ENCODE measurements around the gene DDX43. TPM values are rescaled to one million over a fixed set of nuclear protein-coding genes. Genes with fewer than 3 reads are reported as not detected.

DDX43 gene
- polyA plus RNA-seq, 1 donor from 2014 or later = not detected

DNA sequence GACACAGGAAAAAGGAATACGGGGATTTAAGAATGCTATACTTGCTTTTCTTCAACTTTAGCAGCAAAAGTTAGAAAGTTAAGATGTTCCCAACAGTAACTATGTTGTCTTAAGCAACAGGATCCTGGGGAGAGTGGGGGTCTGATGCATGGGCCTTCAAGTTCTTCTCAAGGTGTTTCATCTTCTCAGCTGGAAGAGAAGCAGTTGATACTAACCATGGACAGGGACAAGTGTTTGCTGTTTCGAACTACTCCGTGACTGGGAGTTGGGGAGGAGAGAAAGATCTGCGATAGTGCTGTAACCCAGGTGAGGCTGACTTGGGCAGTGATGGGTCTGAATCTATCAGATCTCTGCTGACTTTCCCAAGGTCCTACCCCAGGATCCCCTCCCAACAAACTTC lies 26.0 kb upstream of the DDX43 start (continued):
- no peak for TF ChIP-seq MXI1 (conservative IDR thresholded peaks at IDR 0.05; ENCODE audit: poor library complexity, severe bottlenecking)

DNA sequence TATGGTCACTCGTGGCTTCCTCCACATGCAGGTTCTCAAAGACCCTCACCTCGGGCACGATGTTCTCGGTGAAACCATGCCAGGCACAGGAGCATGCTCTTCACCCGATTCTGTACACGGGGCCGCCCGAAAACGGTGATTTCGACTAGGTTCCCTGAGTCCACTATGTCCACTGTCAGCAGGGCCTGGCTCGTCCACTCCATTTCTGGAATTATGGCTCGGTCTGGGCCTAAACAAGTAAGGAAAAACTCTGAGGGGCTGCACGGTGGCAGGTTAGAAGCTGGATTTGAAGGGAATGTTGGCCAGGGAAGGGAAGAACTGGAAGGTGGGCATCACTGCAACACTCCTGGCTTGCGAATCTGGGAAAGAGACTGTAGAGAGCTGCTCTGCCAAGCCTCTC lies 25.5 kb upstream of the DDX43 start:
- Histone ChIP-seq H3F3A (ENCODE audit: insufficient read depth, low read length, poor library complexity, severe bottlenecking) (no peaks in the 10 kb centered on the region), H3K4me3 (ENCODE audit: low read length) (no peak overlapping the region), H3K9me3 (ENCODE audit: low read length) (no peaks in the 10 kb centered on the region), H3K36me3 (ENCODE audit: insufficient read depth, low read length) (no peaks in the 10 kb centered on the region), H3K9ac (ENCODE audit: low read length) (no peak overlapping the region), H3K9me2 (ENCODE audit: insufficient read depth, low read length) (no peaks in the 10 kb centered on the region), H3K27ac (ENCODE audit: low read length) (no peak overlapping the region), H2AFZ (ENCODE audit: low read depth, low read length) (no peak overlapping the region), H3K27me3 (ENCODE audit: insufficient read depth, low read depth, low read length) (no peaks in the 10 kb centered on the region), H3K4me2 (ENCODE audit: low read length) (no peak overlapping the region), H3K79me2 (replicated peaks; ENCODE audit: insufficient read depth, low read length) (no peaks in the 10 kb centered on the region), H4K20me1 (ENCODE audit: insufficient read depth) (no peaks in the 10 kb centered on the region)
- TF ChIP-seq SMC3 (conservative IDR thresholded peaks at IDR 0.05; ENCODE audit: poor library complexity) (no peak), TAF1 (IDR thresholded peaks at IDR 0.05; ENCODE audit: low read depth) (no peak), POLR2AphosphoS5 (IDR thresholded peaks at IDR 0.05) (no peak), RAD21 (conservative IDR thresholded peaks at IDR 0.05) (no peak), EP300 (conservative IDR thresholded peaks at IDR 0.05; ENCODE audit: poor library complexity, severe bottlenecking) (no peak), MXI1 (conservative IDR thresholded peaks at IDR 0.05; ENCODE audit: poor library complexity, severe bottlenecking) (no peak), EZH2 (IDR thresholded peaks at IDR 0.05; ENCODE audit: borderline replicate concordance, insufficient read depth, low read length, poor library complexity, severe bottlenecking) (no peak)
- TF ChIP-seq, protein P1, sequence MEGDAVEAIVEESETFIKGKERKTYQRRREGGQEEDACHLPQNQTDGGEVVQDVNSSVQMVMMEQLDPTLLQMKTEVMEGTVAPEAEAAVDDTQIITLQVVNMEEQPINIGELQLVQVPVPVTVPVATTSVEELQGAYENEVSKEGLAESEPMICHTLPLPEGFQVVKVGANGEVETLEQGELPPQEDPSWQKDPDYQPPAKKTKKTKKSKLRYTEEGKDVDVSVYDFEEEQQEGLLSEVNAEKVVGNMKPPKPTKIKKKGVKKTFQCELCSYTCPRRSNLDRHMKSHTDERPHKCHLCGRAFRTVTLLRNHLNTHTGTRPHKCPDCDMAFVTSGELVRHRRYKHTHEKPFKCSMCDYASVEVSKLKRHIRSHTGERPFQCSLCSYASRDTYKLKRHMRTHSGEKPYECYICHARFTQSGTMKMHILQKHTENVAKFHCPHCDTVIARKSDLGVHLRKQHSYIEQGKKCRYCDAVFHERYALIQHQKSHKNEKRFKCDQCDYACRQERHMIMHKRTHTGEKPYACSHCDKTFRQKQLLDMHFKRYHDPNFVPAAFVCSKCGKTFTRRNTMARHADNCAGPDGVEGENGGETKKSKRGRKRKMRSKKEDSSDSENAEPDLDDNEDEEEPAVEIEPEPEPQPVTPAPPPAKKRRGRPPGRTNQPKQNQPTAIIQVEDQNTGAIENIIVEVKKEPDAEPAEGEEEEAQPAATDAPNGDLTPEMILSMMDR (IDR thresholded peaks at IDR 0.05; ENCODE audit: poor library complexity, severe bottlenecking) = no peak
- TF ChIP-seq, protein P2, sequence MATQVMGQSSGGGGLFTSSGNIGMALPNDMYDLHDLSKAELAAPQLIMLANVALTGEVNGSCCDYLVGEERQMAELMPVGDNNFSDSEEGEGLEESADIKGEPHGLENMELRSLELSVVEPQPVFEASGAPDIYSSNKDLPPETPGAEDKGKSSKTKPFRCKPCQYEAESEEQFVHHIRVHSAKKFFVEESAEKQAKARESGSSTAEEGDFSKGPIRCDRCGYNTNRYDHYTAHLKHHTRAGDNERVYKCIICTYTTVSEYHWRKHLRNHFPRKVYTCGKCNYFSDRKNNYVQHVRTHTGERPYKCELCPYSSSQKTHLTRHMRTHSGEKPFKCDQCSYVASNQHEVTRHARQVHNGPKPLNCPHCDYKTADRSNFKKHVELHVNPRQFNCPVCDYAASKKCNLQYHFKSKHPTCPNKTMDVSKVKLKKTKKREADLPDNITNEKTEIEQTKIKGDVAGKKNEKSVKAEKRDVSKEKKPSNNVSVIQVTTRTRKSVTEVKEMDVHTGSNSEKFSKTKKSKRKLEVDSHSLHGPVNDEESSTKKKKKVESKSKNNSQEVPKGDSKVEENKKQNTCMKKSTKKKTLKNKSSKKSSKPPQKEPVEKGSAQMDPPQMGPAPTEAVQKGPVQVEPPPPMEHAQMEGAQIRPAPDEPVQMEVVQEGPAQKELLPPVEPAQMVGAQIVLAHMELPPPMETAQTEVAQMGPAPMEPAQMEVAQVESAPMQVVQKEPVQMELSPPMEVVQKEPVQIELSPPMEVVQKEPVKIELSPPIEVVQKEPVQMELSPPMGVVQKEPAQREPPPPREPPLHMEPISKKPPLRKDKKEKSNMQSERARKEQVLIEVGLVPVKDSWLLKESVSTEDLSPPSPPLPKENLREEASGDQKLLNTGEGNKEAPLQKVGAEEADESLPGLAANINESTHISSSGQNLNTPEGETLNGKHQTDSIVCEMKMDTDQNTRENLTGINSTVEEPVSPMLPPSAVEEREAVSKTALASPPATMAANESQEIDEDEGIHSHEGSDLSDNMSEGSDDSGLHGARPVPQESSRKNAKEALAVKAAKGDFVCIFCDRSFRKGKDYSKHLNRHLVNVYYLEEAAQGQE (IDR thresholded peaks at IDR 0.05; ENCODE audit: borderline replicate concordance) = no peak

DNA sequence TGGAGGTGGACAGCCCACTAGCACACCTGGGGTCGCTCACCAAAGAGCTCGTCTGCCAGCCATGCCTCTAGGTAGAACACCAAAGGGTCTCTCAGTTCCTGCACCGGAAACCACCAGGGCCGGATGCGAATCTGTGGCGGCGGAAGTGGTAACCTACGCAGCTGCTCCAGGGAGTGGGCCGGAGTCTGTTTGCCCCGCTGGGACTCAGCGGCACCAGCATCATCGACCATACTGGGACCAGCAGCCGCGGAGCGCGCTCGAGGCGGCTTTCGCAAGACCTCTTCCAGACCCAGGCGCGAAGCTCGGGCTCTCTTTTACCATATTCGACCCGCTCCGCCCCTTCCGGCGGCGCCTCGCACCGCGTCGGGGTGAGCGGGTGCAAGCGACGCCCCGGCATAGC lies 25.1 kb upstream of the DDX43 start, which contains the start of gene OOEP:
TSS of gene OOEP (minus strand) at position 335 of the 400 bp plus-strand sequence. CDS start at position 230, 105 bp downstream.
- Histone ChIP-seq H3K27me3 (ENCODE audit: insufficient read depth, low read depth, low read length) (no peaks in the 10 kb centered on the region), H3K9me3 (ENCODE audit: low read length) (no peaks in the 10 kb centered on the region), H3F3A (ENCODE audit: insufficient read depth, low read length, poor library complexity, severe bottlenecking) (no peaks in the 10 kb centered on the region), H3K27ac (ENCODE audit: low read length) (no peak within 1 kb of the TSS), H3K4me2 (ENCODE audit: low read length) (no peak within 1 kb of the TSS), H3K9ac (ENCODE audit: low read length) (no peak within 1 kb of the TSS), H3K4me3 (ENCODE audit: low read length) (no peak within 1 kb of the TSS), H2AFZ (ENCODE audit: low read depth, low read length) (no peak within 1 kb of the TSS), H3K9me2 (ENCODE audit: insufficient read depth, low read length) (no peaks in the 10 kb centered on the region), H3K79me2 (replicated peaks; ENCODE audit: insufficient read depth, low read length) (no peaks in the 10 kb centered on the region), H3K36me3 (ENCODE audit: insufficient read depth, low read length) (no peaks in the 10 kb centered on the region), H4K20me1 (ENCODE audit: insufficient read depth) (no peaks in the 10 kb centered on the region)
- TF ChIP-seq EP300 (conservative IDR thresholded peaks at IDR 0.05; ENCODE audit: poor library complexity, severe bottlenecking) (no peak), SMC3 (conservative IDR thresholded peaks at IDR 0.05; ENCODE audit: poor library complexity) (no peak), MXI1 (conservative IDR thresholded peaks at IDR 0.05; ENCODE audit: poor library complexity, severe bottlenecking) (no peak), POLR2AphosphoS5 (IDR thresholded peaks at IDR 0.05) (no peak), EZH2 (IDR thresholded peaks at IDR 0.05; ENCODE audit: borderline replicate concordance, insufficient read depth, low read length, poor library complexity, severe bottlenecking) (no peak), RAD21 (conservative IDR thresholded peaks at IDR 0.05) (no peak), TAF1 (IDR thresholded peaks at IDR 0.05; ENCODE audit: low read depth) (no peak)
- TF ChIP-seq, protein P2 (IDR thresholded peaks at IDR 0.05; ENCODE audit: borderline replicate concordance) = no peak
- TF ChIP-seq, protein P1 (IDR thresholded peaks at IDR 0.05; ENCODE audit: poor library complexity, severe bottlenecking) = no peak
